Measurements from ENCODE around the gene CBLL2.

Gene CBLL2

GRCh38 chrX:22310779-22311178, 38.1 kb downstream of the CBLL2 start:
- TF ChIP-seq CTCF (IDR thresholded peaks at IDR 0.05; ENCODE audit: low read depth, low read length, missing control alignments): no peak
- no peak for DNase-seq (ENCODE audit: extremely low read depth, low read depth)
- H3K4me3 ChIP-seq (replicated peaks; ENCODE audit: low read depth, low read length): no peak overlapping the region

GRCh38 chrX:22313766-22314165, 41.1 kb downstream of the CBLL2 start:
- no peak for DNase-seq (ENCODE audit: extremely low read depth, low read depth)
- TF ChIP-seq CTCF (IDR thresholded peaks at IDR 0.05; ENCODE audit: low read depth, low read length, missing control alignments): no peak
- no peak overlapping the region for H3K4me3 ChIP-seq (replicated peaks; ENCODE audit: low read depth, low read length)

GRCh38 chrX:22314211-22314610, 41.5 kb downstream of the CBLL2 start:
- H3K4me3 ChIP-seq (replicated peaks; ENCODE audit: low read depth, low read length): no peak overlapping the region
- DNase-seq (ENCODE audit: extremely low read depth, low read depth): no peak
- no peak for TF ChIP-seq CTCF (IDR thresholded peaks at IDR 0.05; ENCODE audit: low read depth, low read length, missing control alignments)

- H3K4me3 ChIP-seq (replicated peaks; ENCODE audit: low read depth, low read length): no peak overlapping the region
- no peak for DNase-seq (ENCODE audit: extremely low read depth, low read depth)
- no peak for TF ChIP-seq CTCF (IDR thresholded peaks at IDR 0.05; ENCODE audit: low read depth, low read length, missing control alignments)
Observed at GRCh38 chrX:22314692-22315091, 42.0 kb downstream of the CBLL2 start.

- DNase-seq (ENCODE audit: extremely low read depth, low read depth): no peak
- no peak overlapping the region for H3K4me3 ChIP-seq (replicated peaks; ENCODE audit: low read depth, low read length)
Observed at GRCh38 chrX:22315151-22315550, 42.4 kb downstream of the CBLL2 start.

GRCh38 chrX:22320236-22320873, 47.6 kb downstream of the CBLL2 start:
- no peak for TF ChIP-seq CTCF (IDR thresholded peaks at IDR 0.05; ENCODE audit: low read depth, low read length, missing control alignments)

More at GRCh38 chrX:22315151-22315550, 42.4 kb downstream of the CBLL2 start:
- no peak for TF ChIP-seq CTCF (IDR thresholded peaks at IDR 0.05; ENCODE audit: low read depth, low read length, missing control alignments)

GRCh38 chrX:22323541-22323940, 50.8 kb downstream of the CBLL2 start:
- DNase-seq (ENCODE audit: extremely low read depth, low read depth): peak; percentile 7
- TF ChIP-seq CTCF (IDR thresholded peaks at IDR 0.05; ENCODE audit: low read depth, low read length, missing control alignments): no peak
- H3K4me3 ChIP-seq (replicated peaks; ENCODE audit: low read depth, low read length): no peak overlapping the region

More at GRCh38 chrX:22320236-22320873, 47.6 kb downstream of the CBLL2 start:
- no peak for DNase-seq (ENCODE audit: extremely low read depth, low read depth)
- H3K4me3 ChIP-seq (replicated peaks; ENCODE audit: low read depth, low read length): no peak overlapping the region

All from HFF-Myc (cell line).